HG03108 (cell line): ENCODE measurements around the gene GRK2.
A peak's percentile ranks its signal among the peaks of the same experiment; 100 is the strongest.

Experiments used
- ATAC-seq: cut with Tn5 transposase; IDR thresholded peaks from one replicate; pipeline ENCODE4 v1.9.1; 2021; ENCODE audit warnings: moderate library complexity; ENCODE audit not compliant: unreplicated experiment

GRK2 gene

GRCh38 chr11:67280788-67281551 lies 14.7 kb downstream of the GRK2 start:
- no peak for ATAC-seq

GRCh38 chr11:67281552-67282150 lies 15.4 kb downstream of the GRK2 start:
- no peak for ATAC-seq

- no peak for ATAC-seq
These were observed 16.0 kb downstream of the GRK2 start for GRCh38 chr11:67282155-67282875.

- no peak for ATAC-seq
These were observed 16.7 kb downstream of the GRK2 start for GRCh38 chr11:67282876-67283371.

GRCh38 chr11:67283481-67283963 lies 17.2 kb downstream of the GRK2 start:
- no peak for ATAC-seq

GRCh38 chr11:67284811-67285540 lies 18.7 kb downstream of the GRK2 start:
- no peak for ATAC-seq

GRCh38 chr11:67285541-67286498 lies 19.5 kb downstream of the GRK2 start:
- ATAC-seq: no peak

- no peak for ATAC-seq
These were observed 20.5 kb downstream of the GRK2 start for GRCh38 chr11:67286621-67287333.

- ATAC-seq: no peak
These were observed 21.3 kb downstream of the GRK2 start for GRCh38 chr11:67287355-67288197.

GRCh38 chr11:67288198-67288451 lies 21.9 kb downstream of the GRK2 start:
- ATAC-seq: no peak

- ATAC-seq: peak; percentile 59
These were observed 22.4 kb downstream of the GRK2 start for GRCh38 chr11:67288452-67289225.

- no peak for ATAC-seq
These were observed 23.0 kb downstream of the GRK2 start, which contains the start of gene ANKRD13D for GRCh38 chr11:67289226-67289650. ANKRD13D (plus strand) TSS chr11:67289303; CDS start chr11:67289461, 158 bp downstream.

GRCh38 chr11:67289651-67290479 lies 23.6 kb downstream of the GRK2 start:
- no peak for ATAC-seq

- ATAC-seq: no peak
These were observed 24.5 kb downstream of the GRK2 start for GRCh38 chr11:67290801-67291200.

- no peak for ATAC-seq
These were observed 25.5 kb downstream of the GRK2 start for GRCh38 chr11:67291481-67292381.

GRCh38 chr11:67292671-67293070 lies 26.4 kb downstream of the GRK2 start:
- no peak for ATAC-seq
